ENCODE results near the gene TNFAIP8. TPM values are rescaled to one million over a fixed set of nuclear protein-coding genes. Genes with fewer than 3 reads are reported as not detected.

The TNFAIP8 gene
- total and polyA plus RNA-seq, 7 donors, result 0.73 to 2.5 (median 1.6) TPM

- intact Hi-C loops (cut with DNase I), result no loop called here
Measured at GRCh38 chr5:119374901-119375300, 19.1 kb downstream of the TNFAIP8 start.

GRCh38 chr5:119377066-119377465 lies 21.2 kb downstream of the TNFAIP8 start:
- Histone ChIP-seq H3K4me1 (no peaks in the 10 kb centered on the region), H3K36me3 (ENCODE audit: insufficient read depth in 1 of 2, low read depth in 1 of 2) (no peaks in the 10 kb centered on the region), H3K4me3 (no peak overlapping the region), H3K27me3 (ENCODE audit: insufficient read depth in 3 of 3, low read length in 2 of 3) (no peaks in the 10 kb centered on the region), H3K27ac (no peak overlapping the region), H3K9me3 (no peaks in the 10 kb centered on the region)
- WGBS, 3 donors, result 95 to 100% (median 100%) methylated on average over 1 of the region's 1 CpG
- intact Hi-C loops (cut with DNase I), result no loop called here
- TF ChIP-seq CTCF (IDR thresholded peaks at IDR 0.05), result no peak
- ATAC-seq (no peak), DNase-seq (no peak)

More at GRCh38 chr5:119374901-119375300, 19.1 kb downstream of the TNFAIP8 start:
- H3K4me1 ChIP-seq, result no peaks in the 10 kb centered on the region
- no peak overlapping the region for H3K4me3 ChIP-seq
- no peaks in the 10 kb centered on the region for H3K36me3 ChIP-seq (ENCODE audit: insufficient read depth in 1 of 2, low read depth in 1 of 2)
- TF ChIP-seq CTCF (IDR thresholded peaks at IDR 0.05), result no peak
- ATAC-seq (no peak), DNase-seq (no peak)
- WGBS, 3 donors, result 81 to 93% (median 84%) methylated on average over 2 of the region's 2 CpGs
- no peaks in the 10 kb centered on the region for H3K27me3 ChIP-seq (ENCODE audit: insufficient read depth in 3 of 3, low read length in 2 of 3)
- no peaks in the 10 kb centered on the region for H3K9me3 ChIP-seq
- no peak overlapping the region for H3K27ac ChIP-seq

GRCh38 chr5:119378075-119378700 lies 22.4 kb downstream of the TNFAIP8 start:
- Histone ChIP-seq H3K4me1 (no peaks in the 10 kb centered on the region), H3K36me3 (ENCODE audit: insufficient read depth in 1 of 2, low read depth in 1 of 2) (no peaks in the 10 kb centered on the region), H3K27ac (no peak overlapping the region), H3K27me3 (ENCODE audit: insufficient read depth in 3 of 3, low read length in 2 of 3) (no peaks in the 10 kb centered on the region), H3K9me3 (no peaks in the 10 kb centered on the region), H3K4me3 (no peak overlapping the region)
- no peak for ATAC-seq
- intact Hi-C loops (cut with DNase I), result no loop called here
- WGBS, 3 donors, result 55 to 75% (median 67%) methylated on average over 3 of the region's 3 CpGs
- TF ChIP-seq CTCF (IDR thresholded peaks at IDR 0.05), result no peak
- no peak for DNase-seq

- ATAC-seq, result no peak
- Histone ChIP-seq H3K27ac (no peak overlapping the region), H3K4me1 (no peaks in the 10 kb centered on the region), H3K4me3 (no peak overlapping the region), H3K9me3 (no peaks in the 10 kb centered on the region), H3K36me3 (ENCODE audit: insufficient read depth in 1 of 2, low read depth in 1 of 2) (no peaks in the 10 kb centered on the region), H3K27me3 (ENCODE audit: insufficient read depth in 3 of 3, low read length in 2 of 3) (no peaks in the 10 kb centered on the region)
- intact Hi-C loops (cut with DNase I), result no loop called here
- no peak for TF ChIP-seq CTCF (IDR thresholded peaks at IDR 0.05)
- 93 to 97% (median 97%) methylated on average over 2 of the region's 2 CpGs for WGBS, 3 donors
- DNase-seq, result no peak
Measured at GRCh38 chr5:119379096-119379495, 23.3 kb downstream of the TNFAIP8 start.
